Activated T-helper 1 cell treated with anti-CD3 and anti-CD28 coated beads, Interleukin-2, amount 50 U/mL, for 16 hours (primary cell): ENCODE data around the gene CAPZB.

Experiments
- DNase-seq, 2 donors: peaks; one replicate each; pipeline ENCODE4 v3.0.0-alpha.2; 2020; ENCODE audit warnings: low read depth in 1 of 2, low spot score in 1 of 2

Gene CAPZB

GRCh38 chr1:19409477-19410341 lies 75.6 kb downstream of the CAPZB start:
- no peak for DNase-seq

- DNase-seq: no peak
Measured at GRCh38 chr1:19407494-19408096, 77.7 kb downstream of the CAPZB start.

- DNase-seq: no peak
Measured at GRCh38 chr1:19406680-19407079, 78.7 kb downstream of the CAPZB start.

- no peak for DNase-seq
Measured at GRCh38 chr1:19405761-19406487, 79.4 kb downstream of the CAPZB start.

DNA sequence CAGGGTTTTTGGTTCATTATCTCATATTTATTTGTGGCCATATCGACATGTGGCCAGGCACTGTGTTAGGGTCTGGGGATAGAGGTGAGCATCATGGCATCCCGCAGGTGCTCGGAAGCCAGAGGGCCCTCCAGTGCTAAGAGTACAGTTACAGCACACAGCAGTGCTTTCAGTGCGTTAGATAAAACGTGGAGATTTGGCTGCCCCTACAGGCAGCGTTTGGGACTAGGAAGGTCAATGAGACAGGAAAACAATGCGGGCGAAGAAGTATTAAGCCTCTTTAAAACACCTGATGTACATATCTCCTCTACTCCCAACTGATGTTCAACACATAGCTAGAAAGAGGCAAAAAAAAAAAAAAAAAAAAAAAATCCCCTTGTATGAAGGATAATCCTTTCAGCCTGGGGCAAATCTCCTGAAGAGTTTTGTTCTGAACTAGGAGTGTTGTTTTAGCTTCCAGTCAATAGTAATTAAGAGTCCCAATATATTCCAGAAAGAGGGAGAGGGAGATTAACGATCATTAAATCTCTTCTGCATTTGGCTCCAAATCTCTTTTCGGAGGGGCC lies 80.1 kb downstream of the CAPZB start:
- no peak for DNase-seq

DNA sequence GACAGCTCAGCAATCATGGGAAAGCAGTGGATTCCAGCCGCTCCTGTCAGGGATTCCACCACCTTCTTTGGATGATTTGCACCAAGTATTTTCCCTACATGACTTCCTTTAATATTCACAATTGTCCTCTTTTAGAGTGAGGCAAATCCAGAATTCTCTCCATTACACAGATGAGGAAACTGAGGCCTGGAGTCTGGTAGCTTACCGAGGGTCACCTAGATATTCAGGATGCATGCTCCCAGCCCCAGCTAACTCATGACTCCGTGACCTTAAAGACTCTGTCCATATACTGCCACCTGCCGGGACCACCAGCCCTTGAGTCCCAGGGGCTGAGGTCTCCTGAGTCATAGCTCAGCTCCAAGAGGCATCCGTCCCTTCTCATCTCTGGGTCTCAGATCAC lies 80.6 kb downstream of the CAPZB start:
- DNase-seq: no peak

DNA sequence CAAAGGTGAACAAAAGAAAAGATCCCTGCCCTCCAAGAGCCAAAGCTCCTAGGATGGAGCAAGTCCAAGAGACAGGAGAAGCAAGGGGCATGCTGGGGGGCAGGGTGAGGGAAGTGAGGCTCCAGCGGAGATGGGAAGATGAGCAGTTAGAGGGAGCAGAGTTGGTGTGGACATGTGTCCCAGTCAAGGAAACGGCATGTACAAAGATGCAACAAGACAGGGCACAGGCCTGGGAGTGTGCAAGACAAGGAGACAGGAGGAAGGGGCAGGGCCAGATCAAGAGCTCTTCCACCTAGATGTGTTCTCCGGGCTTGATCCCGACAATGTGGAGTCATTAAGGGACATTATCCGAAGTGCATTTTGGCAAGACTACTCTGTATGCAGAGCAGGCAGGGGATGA lies 82.1 kb downstream of the CAPZB start:
- DNase-seq: no peak

GRCh38 chr1:19402031-19402813 lies 83.1 kb downstream of the CAPZB start:
- DNase-seq: no peak

- DNase-seq: no peak
Measured at GRCh38 chr1:19401535-19401889, 83.8 kb downstream of the CAPZB start.

- DNase-seq: no peak
Measured at GRCh38 chr1:19400875-19401534, 84.3 kb downstream of the CAPZB start.

DNA sequence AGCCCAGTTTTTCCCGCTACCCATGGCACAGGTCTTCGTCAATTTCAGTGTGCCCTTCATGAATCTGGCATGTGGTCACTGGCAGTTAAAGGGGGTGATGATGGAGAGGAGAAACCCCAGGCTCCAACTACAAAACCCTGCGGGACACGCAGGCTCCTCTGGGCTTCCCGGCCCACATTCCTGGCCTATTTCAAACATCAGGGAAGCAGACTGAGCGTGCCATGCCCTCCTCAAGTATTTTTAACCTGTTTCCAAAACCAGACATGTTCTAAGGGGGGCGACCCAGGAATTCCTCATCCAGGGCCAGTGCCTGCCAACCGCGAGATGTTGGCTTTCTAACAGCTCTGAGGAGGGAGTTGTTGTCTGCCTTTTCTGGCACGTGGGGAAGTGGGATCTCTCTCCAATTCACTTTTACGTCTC lies 85.1 kb downstream of the CAPZB start:
- DNase-seq: no peak

GRCh38 chr1:19398309-19398760 lies 87.0 kb downstream of the CAPZB start:
- DNase-seq: no peak

DNA sequence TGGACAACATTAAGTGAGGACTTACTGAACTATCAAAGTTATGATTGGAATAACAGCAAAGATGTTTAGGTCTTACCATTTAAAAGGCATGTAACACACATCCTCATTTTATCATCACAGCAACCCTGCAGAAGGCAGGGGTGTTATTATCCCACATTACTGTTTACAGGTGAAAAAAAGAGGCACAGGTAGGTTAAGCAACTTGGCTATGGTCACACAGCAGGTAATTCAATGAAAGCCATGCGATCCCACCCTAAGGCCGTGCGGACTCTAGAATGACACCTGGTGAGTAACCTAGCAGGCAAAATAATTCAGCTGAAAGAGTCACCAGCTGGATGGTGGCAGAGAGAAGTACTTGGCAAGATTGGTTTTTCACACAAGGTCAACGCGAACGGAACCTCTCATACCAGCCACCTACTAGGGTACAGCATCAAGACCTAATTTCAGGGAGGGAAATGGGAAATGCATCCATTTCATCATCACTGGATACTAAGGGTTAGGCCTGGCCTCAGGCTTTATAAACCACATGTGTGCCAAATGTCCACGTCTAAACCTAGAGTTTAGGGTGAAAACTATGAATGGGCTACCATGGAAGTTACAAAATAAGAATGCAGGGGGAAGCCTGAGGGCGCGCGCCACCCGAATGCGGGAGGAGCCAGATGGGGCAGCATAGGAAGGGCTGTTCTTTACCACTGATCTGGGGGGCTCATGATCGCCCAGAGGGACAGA lies 88.0 kb downstream of the CAPZB start:
- DNase-seq: no peak

- DNase-seq: no peak
Measured at GRCh38 chr1:19396280-19396679, 89.1 kb downstream of the CAPZB start.

GRCh38 chr1:19395678-19396192 lies 89.6 kb downstream of the CAPZB start:
- DNase-seq: no peak

- DNase-seq: no peak
Measured at GRCh38 chr1:19393046-19393445, 92.3 kb downstream of the CAPZB start.

DNA sequence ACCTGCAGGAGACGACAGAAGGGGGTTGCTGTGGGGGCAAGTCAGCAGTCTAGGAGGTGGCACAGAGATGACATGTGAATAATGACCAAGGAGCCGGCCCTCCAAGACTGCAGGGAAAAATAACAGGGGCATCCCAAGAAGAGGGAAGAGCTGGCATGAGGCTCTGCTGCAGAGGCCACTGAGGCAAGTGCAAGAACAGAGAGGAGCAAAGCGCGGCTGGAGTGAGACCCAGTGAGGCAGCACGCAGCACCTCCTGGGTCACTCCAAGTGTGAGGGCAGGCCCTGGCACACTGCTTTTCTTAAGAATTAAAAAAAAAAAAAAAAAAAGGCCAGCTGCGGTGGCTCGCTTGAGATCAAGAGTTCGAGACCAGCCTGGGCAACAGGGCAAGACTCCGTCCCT lies 93.1 kb downstream of the CAPZB start:
- DNase-seq: no peak

GRCh38 chr1:19391596-19391981 lies 93.8 kb downstream of the CAPZB start:
- DNase-seq: no peak

DNA sequence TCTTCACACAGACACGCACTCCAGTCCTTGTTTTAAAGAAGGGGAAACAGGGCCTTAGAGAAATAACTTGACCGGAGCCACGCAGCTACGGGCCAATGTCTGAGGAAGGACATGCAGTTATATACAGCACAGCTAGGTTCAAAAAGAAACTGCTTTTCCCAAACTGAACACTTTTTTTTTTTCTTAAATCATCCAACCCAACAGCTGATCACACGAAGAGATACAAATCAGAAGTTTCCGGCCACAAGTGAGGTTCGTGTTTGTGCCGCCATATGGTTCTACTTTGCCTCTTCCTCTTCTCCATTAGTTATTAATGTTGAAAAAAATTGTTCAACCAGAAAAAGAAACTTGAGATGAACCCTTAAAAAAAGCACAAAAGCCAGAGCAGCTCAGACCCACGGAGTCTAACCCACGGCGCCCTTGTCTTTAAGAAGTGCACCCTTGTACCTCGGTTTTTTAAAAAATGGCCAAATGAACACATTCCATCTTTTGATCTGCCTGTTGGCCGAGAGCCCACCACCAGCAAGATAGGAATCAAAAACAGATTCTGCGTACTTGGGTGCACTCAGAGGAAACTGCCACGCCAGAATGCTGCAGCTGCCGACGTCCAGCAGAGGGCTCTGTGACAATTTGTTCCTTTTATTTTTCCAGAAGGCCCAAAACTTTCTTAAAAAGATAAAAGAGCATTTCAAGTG lies 94.3 kb downstream of the CAPZB start:
- peak; percentile 30 to 44 for DNase-seq
